Measurements from ENCODE around the gene RAB15.

DNA sequence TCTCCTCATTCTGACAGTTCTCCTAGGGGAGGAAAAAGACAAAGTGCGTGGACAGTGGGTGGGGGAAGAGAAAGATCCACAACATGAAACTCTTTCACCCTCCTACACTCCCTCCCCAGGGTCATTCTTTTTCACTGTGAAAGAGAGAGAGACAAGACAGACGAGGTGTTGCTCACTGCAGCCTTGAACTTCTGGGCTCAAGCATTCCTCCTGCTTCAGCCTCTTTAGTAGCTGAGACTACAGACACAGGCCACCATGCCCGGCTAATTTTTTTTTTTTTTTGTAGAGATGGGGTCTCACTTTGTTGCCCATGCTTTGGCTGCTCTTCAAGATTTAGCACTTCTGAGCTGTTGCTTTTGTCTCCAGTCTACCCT lies 32.3 kb downstream of the RAB15 start:
- TF ChIP-seq POLR2A (IDR thresholded peaks at IDR 0.05) (no peak), CTCF (IDR thresholded peaks at IDR 0.05) (no peak)
